Measurements from ENCODE around the gene SH3PXD2A.
"Not testable (repeated sequence)": the region's sequence is repeated elsewhere in the genome, so short reads cannot be mapped to it uniquely, and the experiment has no call there.

Gene SH3PXD2A

GRCh38 chr10:103731609-103732270 lies 123.6 kb downstream of the SH3PXD2A start:
- Histone ChIP-seq H3K9ac (ENCODE audit: low read length) (no peak overlapping the region), H3K4me3 (ENCODE audit: low read depth, low read length) (no peak overlapping the region), H3K27me3 (ENCODE audit: control insufficient read depth, insufficient read depth, low read length) (no peaks in the 10 kb centered on the region), H3K36me3 (ENCODE audit: control insufficient read depth, insufficient read depth, low read length) (no peaks in the 10 kb centered on the region), H3K9me3 (ENCODE audit: control insufficient read depth, insufficient read depth, low read depth, low read length) (no peaks in the 10 kb centered on the region), H3K27ac (ENCODE audit: low read depth, low read length) (no peak overlapping the region), H3K4me1 (ENCODE audit: control insufficient read depth, insufficient read depth, low read length) (peaks cover 43% of the 10 kb centered on the region)

- not testable (repeated sequence) for H3K36me3 ChIP-seq (ENCODE audit: control insufficient read depth, insufficient read depth, low read length); H3K9me3 ChIP-seq (ENCODE audit: control insufficient read depth, insufficient read depth, low read depth, low read length); H3K27ac ChIP-seq (ENCODE audit: low read depth, low read length); H3K4me3 ChIP-seq (ENCODE audit: low read depth, low read length); H3K9ac ChIP-seq (ENCODE audit: low read length); H3K27me3 ChIP-seq (ENCODE audit: control insufficient read depth, insufficient read depth, low read length)
- H3K4me1 ChIP-seq (ENCODE audit: control insufficient read depth, insufficient read depth, low read length): peaks cover 43% of the 10 kb centered on the region
Measured at GRCh38 chr10:103731026-103731425, 124.3 kb downstream of the SH3PXD2A start.

DNA sequence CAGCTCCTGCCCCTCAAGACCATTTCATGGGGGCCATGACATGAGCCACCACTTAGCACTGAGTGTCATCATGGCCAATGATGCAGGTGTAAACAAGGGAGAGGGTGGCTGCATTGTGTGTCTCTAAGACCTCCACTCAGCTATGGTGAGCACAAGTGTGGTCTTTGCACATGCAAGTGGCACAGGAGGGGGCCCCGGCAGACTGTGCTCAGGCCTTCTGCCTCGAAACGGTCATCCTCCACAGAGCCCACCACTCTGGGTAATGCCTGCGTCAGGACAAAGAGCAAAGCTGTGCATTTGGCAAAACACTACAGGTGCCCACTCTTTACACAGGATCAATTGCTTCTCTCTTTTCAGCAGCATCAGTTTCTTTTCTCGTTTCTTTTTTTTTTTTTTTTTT lies 125.5 kb downstream of the SH3PXD2A start:
- Histone ChIP-seq H3K9me3 (ENCODE audit: control insufficient read depth, insufficient read depth, low read depth, low read length) (no peaks in the 10 kb centered on the region), H3K4me1 (ENCODE audit: control insufficient read depth, insufficient read depth, low read length) (peaks cover 40% of the 10 kb centered on the region), H3K4me3 (ENCODE audit: low read depth, low read length) (no peak overlapping the region), H3K27me3 (ENCODE audit: control insufficient read depth, insufficient read depth, low read length) (no peaks in the 10 kb centered on the region), H3K36me3 (ENCODE audit: control insufficient read depth, insufficient read depth, low read length) (no peaks in the 10 kb centered on the region), H3K9ac (ENCODE audit: low read length) (no peak overlapping the region), H3K27ac (ENCODE audit: low read depth, low read length) (no peak overlapping the region)

GRCh38 chr10:103727991-103728689 lies 127.2 kb downstream of the SH3PXD2A start:
- no peaks in the 10 kb centered on the region for H3K9me3 ChIP-seq (ENCODE audit: control insufficient read depth, insufficient read depth, low read depth, low read length)
- H3K4me3 ChIP-seq (ENCODE audit: low read depth, low read length): no peak overlapping the region
- no peaks in the 10 kb centered on the region for H3K27me3 ChIP-seq (ENCODE audit: control insufficient read depth, insufficient read depth, low read length)
- no peak overlapping the region for H3K9ac ChIP-seq (ENCODE audit: low read length)
- no peak overlapping the region for H3K27ac ChIP-seq (ENCODE audit: low read depth, low read length)
- H3K4me1 ChIP-seq (ENCODE audit: control insufficient read depth, insufficient read depth, low read length): peaks cover 37% of the 10 kb centered on the region
- H3K36me3 ChIP-seq (ENCODE audit: control insufficient read depth, insufficient read depth, low read length): no peaks in the 10 kb centered on the region

- Histone ChIP-seq H3K36me3 (ENCODE audit: control insufficient read depth, insufficient read depth, low read length) (no peaks in the 10 kb centered on the region), H3K4me1 (ENCODE audit: control insufficient read depth, insufficient read depth, low read length) (peaks cover 34% of the 10 kb centered on the region), H3K27me3 (ENCODE audit: control insufficient read depth, insufficient read depth, low read length) (no peaks in the 10 kb centered on the region), H3K9me3 (ENCODE audit: control insufficient read depth, insufficient read depth, low read depth, low read length) (no peaks in the 10 kb centered on the region), H3K4me3 (ENCODE audit: low read depth, low read length) (no peak overlapping the region), H3K27ac (ENCODE audit: low read depth, low read length) (no peak overlapping the region), H3K9ac (ENCODE audit: low read length) (no peak overlapping the region)
Measured at GRCh38 chr10:103727546-103727963, 127.8 kb downstream of the SH3PXD2A start.

- no peak overlapping the region for H3K9ac ChIP-seq (ENCODE audit: low read length)
- no peak overlapping the region for H3K4me3 ChIP-seq (ENCODE audit: low read depth, low read length)
- H3K27ac ChIP-seq (ENCODE audit: low read depth, low read length): no peak overlapping the region
- H3K4me1 ChIP-seq (ENCODE audit: control insufficient read depth, insufficient read depth, low read length): peaks cover 25% of the 10 kb centered on the region
- no peaks in the 10 kb centered on the region for H3K36me3 ChIP-seq (ENCODE audit: control insufficient read depth, insufficient read depth, low read length)
- no peaks in the 10 kb centered on the region for H3K27me3 ChIP-seq (ENCODE audit: control insufficient read depth, insufficient read depth, low read length)
- H3K9me3 ChIP-seq (ENCODE audit: control insufficient read depth, insufficient read depth, low read depth, low read length): no peaks in the 10 kb centered on the region
Measured at GRCh38 chr10:103726637-103727036, 128.7 kb downstream of the SH3PXD2A start.

GRCh38 chr10:103725242-103725641 lies 130.1 kb downstream of the SH3PXD2A start:
- no peak overlapping the region for H3K27ac ChIP-seq (ENCODE audit: low read depth, low read length)
- no peaks in the 10 kb centered on the region for H3K9me3 ChIP-seq (ENCODE audit: control insufficient read depth, insufficient read depth, low read depth, low read length)
- peaks cover 17% of the 10 kb centered on the region for H3K4me1 ChIP-seq (ENCODE audit: control insufficient read depth, insufficient read depth, low read length)
- H3K27me3 ChIP-seq (ENCODE audit: control insufficient read depth, insufficient read depth, low read length): no peaks in the 10 kb centered on the region
- no peak overlapping the region for H3K4me3 ChIP-seq (ENCODE audit: low read depth, low read length)
- no peak overlapping the region for H3K9ac ChIP-seq (ENCODE audit: low read length)
- no peaks in the 10 kb centered on the region for H3K36me3 ChIP-seq (ENCODE audit: control insufficient read depth, insufficient read depth, low read length)

GRCh38 chr10:103724771-103725170 lies 130.6 kb downstream of the SH3PXD2A start:
- H3K27ac ChIP-seq (ENCODE audit: low read depth, low read length): no peak overlapping the region

DNA sequence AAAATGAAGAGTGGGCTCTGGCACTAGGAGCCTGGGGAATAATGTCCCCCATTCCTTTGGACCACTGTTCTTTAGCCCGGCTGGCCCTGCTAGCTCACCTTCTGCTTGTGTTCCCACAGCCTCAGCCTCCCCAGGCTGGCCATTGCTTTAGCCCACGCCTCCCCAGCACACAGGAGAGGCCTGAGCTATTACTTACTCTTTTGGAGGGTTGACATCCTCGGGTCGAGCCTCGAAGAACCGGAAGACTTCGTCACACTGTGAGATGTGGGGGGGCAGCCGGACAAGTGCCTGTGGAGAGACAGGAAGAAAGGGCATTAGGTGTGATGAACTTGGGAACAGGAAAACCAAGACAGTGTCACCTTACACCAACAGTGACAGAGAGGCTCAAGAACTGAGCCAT lies 131.3 kb downstream of the SH3PXD2A start:
- no peaks in the 10 kb centered on the region for H3K27me3 ChIP-seq (ENCODE audit: control insufficient read depth, insufficient read depth, low read length)
- H3K4me1 ChIP-seq (ENCODE audit: control insufficient read depth, insufficient read depth, low read length): peaks cover 7% of the 10 kb centered on the region; the same call in 1 of the 2 replicates
- H3K4me3 ChIP-seq (ENCODE audit: low read depth, low read length): no peak overlapping the region
- H3K27ac ChIP-seq (ENCODE audit: low read depth, low read length): no peak overlapping the region
- no peak overlapping the region for H3K9ac ChIP-seq (ENCODE audit: low read length)
- no peaks in the 10 kb centered on the region for H3K9me3 ChIP-seq (ENCODE audit: control insufficient read depth, insufficient read depth, low read depth, low read length)
- H3K36me3 ChIP-seq (ENCODE audit: control insufficient read depth, insufficient read depth, low read length): no peaks in the 10 kb centered on the region; the same call in 1 of the 2 replicates

More at GRCh38 chr10:103724771-103725170, 130.6 kb downstream of the SH3PXD2A start:
- Histone ChIP-seq H3K36me3 (ENCODE audit: control insufficient read depth, insufficient read depth, low read length) (no peaks in the 10 kb centered on the region), H3K4me3 (ENCODE audit: low read depth, low read length) (no peak overlapping the region), H3K9ac (ENCODE audit: low read length) (no peak overlapping the region), H3K9me3 (ENCODE audit: control insufficient read depth, insufficient read depth, low read depth, low read length) (no peaks in the 10 kb centered on the region), H3K27me3 (ENCODE audit: control insufficient read depth, insufficient read depth, low read length) (no peaks in the 10 kb centered on the region), H3K4me1 (ENCODE audit: control insufficient read depth, insufficient read depth, low read length) (peaks cover 13% of the 10 kb centered on the region)

DNA sequence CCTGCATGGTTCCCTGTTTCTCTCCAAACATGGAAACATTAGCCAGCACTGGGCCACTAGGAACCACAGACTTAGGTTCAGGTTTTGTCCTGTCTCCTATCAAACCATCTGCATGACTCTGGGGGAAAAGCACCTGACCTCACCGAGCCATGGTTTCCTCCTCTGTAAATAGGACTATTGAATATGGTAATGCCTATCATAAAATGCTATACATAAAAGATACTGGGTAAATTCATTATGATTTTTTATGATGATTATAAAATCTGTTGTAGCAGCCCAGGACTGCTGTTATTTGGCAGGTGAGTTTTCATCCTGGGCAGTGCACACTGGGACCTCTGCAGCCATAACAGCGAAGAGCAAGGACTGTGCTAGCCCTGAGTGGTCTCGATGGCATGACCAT lies 131.8 kb downstream of the SH3PXD2A start:
- Histone ChIP-seq H3K4me3 (ENCODE audit: low read depth, low read length) (no peak overlapping the region), H3K36me3 (ENCODE audit: control insufficient read depth, insufficient read depth, low read length) (no peaks in the 10 kb centered on the region; the same call in 1 of the 2 replicates), H3K27me3 (ENCODE audit: control insufficient read depth, insufficient read depth, low read length) (no peaks in the 10 kb centered on the region), H3K9me3 (ENCODE audit: control insufficient read depth, insufficient read depth, low read depth, low read length) (no peaks in the 10 kb centered on the region), H3K9ac (ENCODE audit: low read length) (no peak overlapping the region), H3K27ac (ENCODE audit: low read depth, low read length) (no peak overlapping the region), H3K4me1 (ENCODE audit: control insufficient read depth, insufficient read depth, low read length) (peaks cover 7% of the 10 kb centered on the region; the same call in 1 of the 2 replicates)

DNA sequence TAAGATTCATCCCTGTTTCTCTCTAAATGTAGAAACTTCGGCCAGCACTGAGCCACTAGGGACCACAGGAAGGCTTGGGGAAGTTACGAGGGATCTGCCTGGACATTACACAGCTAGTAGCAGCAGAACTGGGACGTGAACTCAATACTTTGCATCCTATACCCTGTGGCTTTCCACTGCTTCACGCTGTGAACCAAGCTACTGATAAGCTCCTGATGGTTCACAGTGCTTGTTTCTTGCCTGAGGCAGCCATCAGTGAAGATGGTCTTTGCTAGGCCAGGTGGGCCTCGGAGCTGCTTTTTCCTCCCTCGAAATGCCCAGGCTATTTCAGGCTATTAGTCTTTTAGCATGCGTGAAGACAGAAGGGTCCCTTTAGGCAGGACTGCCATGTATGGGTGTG lies 132.7 kb downstream of the SH3PXD2A start:
- H3K36me3 ChIP-seq (ENCODE audit: control insufficient read depth, insufficient read depth, low read length): no peaks in the 10 kb centered on the region; the same call in 1 of the 2 replicates
- H3K27ac ChIP-seq (ENCODE audit: low read depth, low read length): no peak overlapping the region
- H3K4me3 ChIP-seq (ENCODE audit: low read depth, low read length): no peak overlapping the region
- H3K27me3 ChIP-seq (ENCODE audit: control insufficient read depth, insufficient read depth, low read length): no peaks in the 10 kb centered on the region
- H3K9ac ChIP-seq (ENCODE audit: low read length): no peak overlapping the region
- H3K9me3 ChIP-seq (ENCODE audit: control insufficient read depth, insufficient read depth, low read depth, low read length): no peaks in the 10 kb centered on the region
- H3K4me1 ChIP-seq (ENCODE audit: control insufficient read depth, insufficient read depth, low read length): peaks cover 9% of the 10 kb centered on the region; the same call in 1 of the 2 replicates
